Right lobe of liver (tissue), 6 donors: Measurements from ENCODE around the gene SALL3. TPM values are rescaled to one million over a fixed set of nuclear protein-coding genes. Genes with fewer than 3 reads are reported as not detected.

Experiments
- ATAC-seq, 4 donors: fragments of 200-7000 bp; cut with Tn5 transposase; one replicate each; pipeline ENCODE4 v1.9.1; 2020; ENCODE audit warnings: mild to moderate bottlenecking in 4 of 4, moderate library complexity in 4 of 4
- DNase-seq, 3 donors: peaks; one replicate each; pipeline ENCODE4 v3.0.0-alpha.2; 2020
- H3K27ac ChIP-seq, 3 donors: fragments of 200-600 bp; one replicate each; pipeline ENCODE4 v1.8.0; 2022
- H3K27me3 ChIP-seq, 2 donors: fragments of 200-600 bp; one replicate each; pipeline ENCODE4 v1.8.0; 2022
- H3K36me3 ChIP-seq, 4 donors: fragments of 200-600 bp; sonication (generic) in 1 of 4; one replicate each; pipeline versions ENCODE4 v1.5.1 to v1.8.0; 2017 to 2022; ENCODE audit warnings: control low read depth in 1 of 4
- H3K4me1 ChIP-seq, 4 donors: fragments of 200-600 bp; sonication (generic) in 1 of 4; one replicate each; pipeline versions ENCODE4 v1.5.1 to v1.8.0; 2017 to 2022; ENCODE audit warnings: control low read depth in 1 of 4
- H3K4me3 ChIP-seq, 3 donors: fragments of 200-600 bp; one replicate each; pipeline ENCODE4 v1.8.0; 2022
- H3K9me3 ChIP-seq, 4 donors: fragments of 200-600 bp; sonication (generic) in 1 of 4; one replicate each; pipeline versions ENCODE4 v1.5.1 to v1.8.0; 2017 to 2022; ENCODE audit warnings: control low read depth in 1 of 4
- POLR2A ChIP-seq: fragments of 450-650 bp; IDR thresholded peaks from one replicate; pipeline ENCODE4 v1.6.1; 2017; ENCODE audit warnings: antibody characterized with exemption, mild to moderate bottlenecking
- WGBS: methylation state at CpG from one replicate; pipeline ENCODE4 v1.1.6; 2018; ENCODE audit warnings: low coverage, low lambda C conversion rate; ENCODE audit not compliant: insufficient coverage; ENCODE audit errors: missing lambda C conversion rate; 5-methylcytosine and 5-hydroxymethylcytosine counted together
- intact Hi-C, 2 donors: fragments of 100-400 bp; cut with DNase I; formaldehyde crosslinking; loops; one replicate each; pipeline versions ENCODE4 v1.11.2 to v1.14.1; 2022
- total RNA-seq, 6 experiments: library from RNA; depleted of rRNA in 2 of 6; stranded (reverse); fragments of >200 nt in 2 of 6; fragmentation: NEBNext Ultra II Directional in 3 of 6; extraction: Animal tissue kit (Norgen Biotek cat#: 25700) in 3 of 6; gene quantifications; one replicate each; pipeline versions ENCODE4 v1.1.0 to v1.2.4, GENCODE V29; 2016 to 2023
- TF ChIP-seq, protein P1 (sequence below), 4 donors: fragments of 200-600 bp in 3 of 4; fragments of 450-650 bp in 1 of 4; IDR thresholded peaks; one replicate each; pipeline versions ENCODE4 v1.5.1 to v1.8.0; 2016 to 2022; ENCODE audit warnings: antibody characterized with exemption in 4 of 4, mild to moderate bottlenecking in 2 of 4
- donor health status: DM: no; HTN: yes; CAD: no.
- donor health status: DM: no; HTN: no; CAD: no.
- donor health status: DM: no; HTN: no; CAD: no.
- donor health status: DM: no; HTN: yes; CAD: no.
- donor health status: DM: no; HTN: yes; CAD: no.

The SALL3 gene
- total RNA-seq, 6 experiments from 2014 or later: not detected

DNA sequence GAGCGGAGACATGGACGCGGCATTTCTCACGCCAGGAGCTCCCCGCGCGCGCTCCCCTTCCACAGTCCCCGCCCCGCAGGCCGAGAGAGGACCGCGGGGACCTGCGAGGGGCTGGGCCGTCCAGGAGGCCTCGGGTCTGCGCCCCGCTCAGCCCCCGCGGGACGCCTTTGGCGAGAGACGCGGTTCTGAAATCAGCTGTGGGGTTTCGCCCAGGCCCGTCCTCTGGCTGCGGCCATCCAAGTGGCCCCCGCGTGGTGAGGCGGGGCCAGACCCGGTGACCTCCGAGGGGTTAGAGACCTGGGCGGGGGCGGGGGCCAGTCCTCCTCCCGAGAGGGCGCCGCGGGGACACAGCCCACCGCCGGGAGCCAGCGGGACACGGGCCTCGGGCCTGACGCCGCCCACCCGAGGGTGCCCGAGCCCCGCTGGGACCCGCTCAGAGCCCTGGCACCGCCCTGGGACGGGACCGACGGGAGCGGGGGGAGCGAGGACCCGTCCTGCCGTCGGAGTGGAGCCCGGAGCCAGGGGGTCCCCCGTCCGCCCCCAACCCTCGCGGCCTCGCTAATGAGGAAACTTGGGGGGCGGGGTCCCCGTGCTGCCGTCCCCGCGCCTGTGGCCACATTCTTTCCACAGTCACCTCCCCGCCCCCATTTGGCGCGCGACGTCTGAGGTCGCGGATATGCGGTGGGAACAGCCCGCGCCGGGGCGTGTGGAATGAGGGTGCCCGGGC, 6.1 kb upstream of the SALL3 start:
- DNase-seq (no peak), ATAC-seq (no peak)
- H3K4me3 ChIP-seq: no peak overlapping the region
- peaks cover 0 to 16% (median 0%) of the 10 kb centered on the region in 4 donors for H3K4me1 ChIP-seq
- no CpG with 5 or more reads among the region's 82 CpGs for WGBS
- H3K36me3 ChIP-seq: no peaks in the 10 kb centered on the region
- no peak for TF ChIP-seq POLR2A
- TF ChIP-seq, protein P1, sequence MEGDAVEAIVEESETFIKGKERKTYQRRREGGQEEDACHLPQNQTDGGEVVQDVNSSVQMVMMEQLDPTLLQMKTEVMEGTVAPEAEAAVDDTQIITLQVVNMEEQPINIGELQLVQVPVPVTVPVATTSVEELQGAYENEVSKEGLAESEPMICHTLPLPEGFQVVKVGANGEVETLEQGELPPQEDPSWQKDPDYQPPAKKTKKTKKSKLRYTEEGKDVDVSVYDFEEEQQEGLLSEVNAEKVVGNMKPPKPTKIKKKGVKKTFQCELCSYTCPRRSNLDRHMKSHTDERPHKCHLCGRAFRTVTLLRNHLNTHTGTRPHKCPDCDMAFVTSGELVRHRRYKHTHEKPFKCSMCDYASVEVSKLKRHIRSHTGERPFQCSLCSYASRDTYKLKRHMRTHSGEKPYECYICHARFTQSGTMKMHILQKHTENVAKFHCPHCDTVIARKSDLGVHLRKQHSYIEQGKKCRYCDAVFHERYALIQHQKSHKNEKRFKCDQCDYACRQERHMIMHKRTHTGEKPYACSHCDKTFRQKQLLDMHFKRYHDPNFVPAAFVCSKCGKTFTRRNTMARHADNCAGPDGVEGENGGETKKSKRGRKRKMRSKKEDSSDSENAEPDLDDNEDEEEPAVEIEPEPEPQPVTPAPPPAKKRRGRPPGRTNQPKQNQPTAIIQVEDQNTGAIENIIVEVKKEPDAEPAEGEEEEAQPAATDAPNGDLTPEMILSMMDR (IDR thresholded peaks at IDR 0.05): no peak
- no peak overlapping the region for H3K27ac ChIP-seq
- intact Hi-C loops: no loop called here
- H3K9me3 ChIP-seq: no peaks in the 10 kb centered on the region
- peaks cover 8 to 13% of the 10 kb centered on the region in 2 donors for H3K27me3 ChIP-seq

DNA sequence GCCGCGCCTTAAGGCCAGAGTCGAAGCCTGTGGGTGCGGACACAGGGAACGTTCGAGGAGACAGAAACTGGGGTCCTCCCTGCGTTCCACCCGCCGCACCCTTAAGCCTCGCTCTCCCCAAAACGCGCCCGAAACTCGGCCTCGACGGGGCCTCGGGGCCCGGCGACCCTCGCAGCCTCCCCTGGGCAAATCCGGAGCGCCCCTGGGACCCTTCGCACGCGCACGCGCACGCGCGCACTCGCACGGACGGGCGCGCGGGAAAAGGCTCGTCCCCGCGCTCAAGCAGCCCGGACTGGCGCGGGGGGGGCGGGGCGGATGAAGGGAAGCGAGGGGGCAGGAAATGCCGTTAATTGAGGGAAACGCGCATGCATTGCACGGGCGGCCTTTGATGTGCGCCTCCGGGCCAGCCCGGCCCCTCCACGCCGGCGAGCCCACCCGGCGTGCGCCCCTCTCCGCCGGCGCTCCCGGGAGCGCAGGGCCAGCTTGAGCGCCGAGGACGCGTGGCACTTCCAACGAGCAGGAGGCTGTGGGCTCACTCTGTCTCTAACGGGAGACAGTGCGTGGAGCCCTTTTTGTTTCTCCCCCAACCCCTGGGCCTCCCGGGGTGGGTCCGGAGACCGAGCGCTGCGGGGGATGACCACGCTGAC, 5.4 kb upstream of the SALL3 start:
- Histone ChIP-seq H3K27ac (no peak overlapping the region), H3K4me1 (peaks cover 0 to 16% (median 0%) of the 10 kb centered on the region in 4 donors), H3K27me3 (peaks cover 8 to 19% of the 10 kb centered on the region in 2 donors), H3K4me3 (no peak overlapping the region), H3K9me3 (no peaks in the 10 kb centered on the region), H3K36me3 (no peaks in the 10 kb centered on the region)
- intact Hi-C loops: no loop called here
- WGBS: 0% methylated on average over 7 of the region's 77 CpGs
- ATAC-seq (no peak), DNase-seq (no peak)
- TF ChIP-seq POLR2A: no peak
- TF ChIP-seq, protein P1 (IDR thresholded peaks at IDR 0.05): no peak

DNA sequence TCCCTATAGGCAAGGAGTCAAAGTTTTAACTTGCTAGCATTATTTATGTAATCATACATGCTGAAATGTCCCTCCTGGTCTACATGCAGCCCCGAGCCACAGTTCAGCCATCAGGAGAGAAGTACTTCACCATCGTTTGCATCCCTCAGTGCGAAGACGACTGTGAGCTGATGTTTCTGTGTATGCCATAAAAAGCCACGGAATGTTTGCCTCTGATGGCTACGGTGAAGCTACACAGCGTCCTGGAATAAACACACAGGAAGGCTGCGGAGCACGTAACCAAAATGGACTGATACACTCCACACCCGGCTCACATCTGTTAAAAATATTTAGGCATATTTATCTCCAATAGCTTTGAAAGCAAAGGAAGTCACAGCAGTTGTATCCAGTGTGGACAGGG, 4.3 kb upstream of the SALL3 start:
- ATAC-seq (no peak), DNase-seq (no peak)
- Histone ChIP-seq H3K4me1 (peaks cover 0 to 18% (median 0%) of the 10 kb centered on the region in 4 donors), H3K27me3 (peaks cover 8 to 19% of the 10 kb centered on the region in 2 donors), H3K9me3 (no peaks in the 10 kb centered on the region), H3K36me3 (no peaks in the 10 kb centered on the region), H3K4me3 (no peak overlapping the region), H3K27ac (no peak overlapping the region)
- 3% methylated on average over 10 of the region's 10 CpGs for WGBS
- intact Hi-C loops: no loop called here
- TF ChIP-seq, protein P1 (IDR thresholded peaks at IDR 0.05): no peak
- TF ChIP-seq POLR2A: no peak

DNA sequence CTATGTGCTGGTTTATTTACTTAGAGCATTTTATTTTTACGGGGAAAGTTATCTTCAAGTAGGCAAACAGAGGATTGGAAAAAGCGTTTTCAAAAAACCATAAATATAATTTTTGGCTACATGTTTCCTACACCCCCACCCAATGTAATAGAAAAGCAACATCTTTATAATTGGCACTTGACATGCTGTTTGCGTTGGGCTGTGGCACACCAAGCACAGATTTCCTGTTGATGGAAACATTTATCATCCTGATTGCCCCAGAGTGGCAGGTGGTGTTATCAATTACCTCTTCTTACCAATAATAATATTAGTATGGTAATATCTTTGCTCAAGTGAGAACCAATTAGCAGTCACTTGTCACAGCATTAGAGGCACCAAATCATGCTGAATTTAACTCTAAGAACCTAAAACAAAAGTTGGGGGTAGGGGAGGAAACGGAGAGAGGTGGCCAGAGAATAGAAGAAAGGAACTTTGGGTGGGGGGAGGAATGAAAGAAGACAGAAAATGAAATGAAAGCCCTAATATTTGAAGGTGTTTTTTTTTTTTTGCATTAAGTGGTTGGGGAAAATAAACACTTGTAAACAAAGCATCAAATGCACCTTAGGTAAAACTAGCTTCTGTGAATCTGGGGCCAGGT, 3.8 kb upstream of the SALL3 start:
- ATAC-seq: no peak
- peaks cover 0 to 23% (median 0%) of the 10 kb centered on the region in 4 donors for H3K4me1 ChIP-seq

More for the DNA sequence above, 3.8 kb upstream of the SALL3 start:
- TF ChIP-seq, protein P1 (IDR thresholded peaks at IDR 0.05): no peak
- TF ChIP-seq POLR2A: no peak
- intact Hi-C loops: no loop called here
- H3K27ac ChIP-seq: no peak overlapping the region
- 8% methylated on average over 4 of the region's 4 CpGs for WGBS
- no peak overlapping the region for H3K4me3 ChIP-seq
- no peak for DNase-seq
- no peaks in the 10 kb centered on the region for H3K9me3 ChIP-seq
- H3K36me3 ChIP-seq: no peaks in the 10 kb centered on the region
- peaks cover 8 to 24% of the 10 kb centered on the region in 2 donors for H3K27me3 ChIP-seq
